Esophagus squamous epithelium (tissue), 5 donors: ENCODE measurements around the gene GRIN1. TPM values are rescaled to one million over a fixed set of nuclear protein-coding genes. Genes with fewer than 3 reads are reported as not detected.
"Not testable (repeated sequence)": the region's sequence is repeated elsewhere in the genome, so short reads cannot be mapped to it uniquely, and the experiment has no call there.

Source experiments
- DNase-seq: peaks from one replicate; lab custom pipeline; 2025; lab: John Stamatoyannopoulos, UW
- H3K27ac ChIP-seq, 4 donors: fragments of 200-600 bp; sonication (generic); one replicate each; pipeline ENCODE4 v1.5.1; 2016 to 2019; ENCODE audit warnings: mild to moderate bottlenecking in 1 of 4
- H3K27me3 ChIP-seq, 4 donors: fragments of 200-600 bp; sonication (generic); 1 replicate in 3 of 4; 2 replicates in 1 of 4; pipeline versions ENCODE4 v1.5.1 to v1.6.0; 2017 to 2021; ENCODE audit warnings: antibody characterized with exemption in 1 of 4
- H3K36me3 ChIP-seq, 3 donors: fragments of 200-600 bp; sonication (generic); one replicate each; pipeline ENCODE4 v1.5.1; 2016 to 2019
- H3K4me1 ChIP-seq, 3 donors: fragments of 200-600 bp; sonication (generic); one replicate each; pipeline ENCODE4 v1.5.1; 2017 to 2019
- H3K4me3 ChIP-seq, 4 donors: fragments of 200-600 bp; sonication (generic); 1 replicate in 3 of 4; 2 replicates in 1 of 4; pipeline ENCODE4 v1.5.1; 2016 to 2019; ENCODE audit warnings: mild to moderate bottlenecking in 2 of 4, moderate library complexity in 1 of 4
- H3K9me3 ChIP-seq, 3 donors: fragments of 200-600 bp; sonication (generic); one replicate each; pipeline ENCODE4 v1.5.1; 2016 to 2019
- POLR2A ChIP-seq, 4 donors: fragments of 450-650 bp; IDR thresholded peaks; one replicate each; pipeline ENCODE4 v1.6.1; 2017; ENCODE audit warnings: antibody characterized with exemption in 4 of 4, mild to moderate bottlenecking in 4 of 4, moderate library complexity in 3 of 4
- WGBS, 2 donors: methylation state at CpG; one replicate each; pipeline ENCODE4 v1.1.5; 2018; 5-methylcytosine and 5-hydroxymethylcytosine counted together
- intact Hi-C: fragments of 100-400 bp; cut with DNase I; formaldehyde crosslinking; loops from one replicate; pipeline ENCODE4 v1.15.0; 2022
- total RNA-seq, 4 donors: library from RNA; depleted of rRNA; stranded (reverse); fragments of >200 nt; gene quantifications; one replicate each; pipeline ENCODE4 v1.1.0, GENCODE V29; 2016
- TF ChIP-seq, protein P1 (sequence below), 6 experiments: fragments of 450-650 bp in 4 of 6; fragments of 200-600 bp in 2 of 6; sonication (generic) in 2 of 6; IDR thresholded peaks; one replicate each; pipeline ENCODE4 v1.5.1; 2016 to 2019; ENCODE audit warnings: antibody characterized with exemption in 6 of 6, mild to moderate bottlenecking in 4 of 6, moderate library complexity in 4 of 6
- donor health status: DM: yes; HTN: yes; CAD: no.

The GRIN1 gene
- total RNA-seq, 4 donors from 2014 or later = 0.38 TPM; not detected in 3

DNA sequence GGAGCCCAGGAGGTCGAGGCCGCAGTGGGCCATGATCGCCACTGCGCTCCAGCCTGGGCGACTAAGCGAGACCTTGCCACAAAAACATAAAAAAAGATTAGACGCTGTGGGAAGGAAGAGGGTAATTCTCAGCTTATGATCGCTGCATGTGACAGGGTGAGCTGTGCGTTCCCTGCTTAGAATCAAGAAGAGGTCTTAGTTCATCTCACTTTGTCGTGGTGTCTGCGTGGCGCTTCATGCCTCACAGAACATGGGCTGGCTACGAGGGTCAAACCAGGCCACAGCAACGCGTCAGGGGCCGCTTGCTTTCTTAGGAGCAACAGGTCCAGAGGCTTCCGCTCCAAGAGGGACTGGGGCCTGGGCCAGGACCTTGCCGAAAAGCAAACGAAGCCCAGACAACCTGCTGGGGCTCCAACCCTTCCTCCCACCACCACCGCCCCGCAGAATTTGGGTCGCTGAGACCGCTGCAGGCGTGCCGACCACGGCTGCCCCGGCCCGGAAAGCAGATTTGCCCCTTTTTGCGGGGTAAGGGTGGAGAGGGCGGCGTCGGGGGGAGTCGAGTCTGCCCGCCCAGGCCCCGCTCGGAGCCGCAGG is 10.0 kb upstream of the GRIN1 start:
- Histone ChIP-seq H3K27me3 (peaks cover 0 to 34% (median 0%) of the 10 kb centered on the region in 4 donors), H3K4me1 (peaks cover 23 to 42% (median 24%) of the 10 kb centered on the region in 3 donors), H3K27ac (peak overlapping the region; percentile 71 to 83 (median 82)), H3K36me3 (no peaks in the 10 kb centered on the region), H3K4me3 (peak overlapping the region; percentile 62 to 96 (median 82)), H3K9me3 (no peaks in the 10 kb centered on the region)
- 48 to 53% methylated on average over 9 to 13 of the region's 37 CpGs for WGBS, 2 donors
- TF ChIP-seq, protein P1, sequence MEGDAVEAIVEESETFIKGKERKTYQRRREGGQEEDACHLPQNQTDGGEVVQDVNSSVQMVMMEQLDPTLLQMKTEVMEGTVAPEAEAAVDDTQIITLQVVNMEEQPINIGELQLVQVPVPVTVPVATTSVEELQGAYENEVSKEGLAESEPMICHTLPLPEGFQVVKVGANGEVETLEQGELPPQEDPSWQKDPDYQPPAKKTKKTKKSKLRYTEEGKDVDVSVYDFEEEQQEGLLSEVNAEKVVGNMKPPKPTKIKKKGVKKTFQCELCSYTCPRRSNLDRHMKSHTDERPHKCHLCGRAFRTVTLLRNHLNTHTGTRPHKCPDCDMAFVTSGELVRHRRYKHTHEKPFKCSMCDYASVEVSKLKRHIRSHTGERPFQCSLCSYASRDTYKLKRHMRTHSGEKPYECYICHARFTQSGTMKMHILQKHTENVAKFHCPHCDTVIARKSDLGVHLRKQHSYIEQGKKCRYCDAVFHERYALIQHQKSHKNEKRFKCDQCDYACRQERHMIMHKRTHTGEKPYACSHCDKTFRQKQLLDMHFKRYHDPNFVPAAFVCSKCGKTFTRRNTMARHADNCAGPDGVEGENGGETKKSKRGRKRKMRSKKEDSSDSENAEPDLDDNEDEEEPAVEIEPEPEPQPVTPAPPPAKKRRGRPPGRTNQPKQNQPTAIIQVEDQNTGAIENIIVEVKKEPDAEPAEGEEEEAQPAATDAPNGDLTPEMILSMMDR (IDR thresholded peaks at IDR 0.05) = no peak
- TF ChIP-seq POLR2A (IDR thresholded peaks at IDR 0.05) = no peak
- DNase-seq = no peak
- intact Hi-C loops = no loop called here

DNA sequence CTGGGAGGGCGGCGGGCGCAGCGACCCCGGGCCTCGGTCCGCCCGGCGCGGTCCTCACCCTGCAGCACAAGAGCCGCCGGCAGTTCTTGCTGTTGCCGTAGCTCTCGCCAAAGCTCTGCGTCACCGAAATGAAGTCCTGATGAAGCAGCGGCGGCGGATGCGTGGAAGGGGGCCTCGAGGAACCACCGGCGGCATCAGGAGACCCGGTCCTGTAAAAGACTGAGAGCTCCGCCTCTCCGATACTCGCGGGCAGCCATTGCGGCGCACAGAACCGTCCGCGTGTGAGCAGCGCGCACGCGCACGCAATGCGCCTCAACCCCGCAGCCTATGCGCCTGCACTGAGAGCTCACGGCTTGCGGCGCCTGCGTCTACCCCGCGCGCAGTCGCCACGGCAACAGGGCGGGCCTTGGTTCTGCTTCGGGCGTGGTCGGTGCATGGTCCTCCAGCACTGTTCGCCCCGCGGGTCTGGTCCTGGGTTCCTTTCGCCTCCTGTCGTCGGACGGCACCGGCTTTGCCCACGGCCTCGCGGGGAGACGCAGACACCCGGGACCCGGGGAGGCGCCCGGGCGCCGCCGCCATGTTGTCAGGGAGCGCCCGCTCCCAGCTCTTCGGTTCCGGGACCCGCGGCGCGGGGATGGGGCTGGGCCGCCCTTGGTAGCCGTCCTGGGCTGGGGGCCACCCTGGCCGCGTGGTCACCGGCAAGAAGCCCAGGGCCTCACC is 9.3 kb upstream of the GRIN1 start:
- intact Hi-C loops = no loop called here
- no CpG with 5 or more reads among the region's 86 CpGs for WGBS, 2 donors

DNA sequence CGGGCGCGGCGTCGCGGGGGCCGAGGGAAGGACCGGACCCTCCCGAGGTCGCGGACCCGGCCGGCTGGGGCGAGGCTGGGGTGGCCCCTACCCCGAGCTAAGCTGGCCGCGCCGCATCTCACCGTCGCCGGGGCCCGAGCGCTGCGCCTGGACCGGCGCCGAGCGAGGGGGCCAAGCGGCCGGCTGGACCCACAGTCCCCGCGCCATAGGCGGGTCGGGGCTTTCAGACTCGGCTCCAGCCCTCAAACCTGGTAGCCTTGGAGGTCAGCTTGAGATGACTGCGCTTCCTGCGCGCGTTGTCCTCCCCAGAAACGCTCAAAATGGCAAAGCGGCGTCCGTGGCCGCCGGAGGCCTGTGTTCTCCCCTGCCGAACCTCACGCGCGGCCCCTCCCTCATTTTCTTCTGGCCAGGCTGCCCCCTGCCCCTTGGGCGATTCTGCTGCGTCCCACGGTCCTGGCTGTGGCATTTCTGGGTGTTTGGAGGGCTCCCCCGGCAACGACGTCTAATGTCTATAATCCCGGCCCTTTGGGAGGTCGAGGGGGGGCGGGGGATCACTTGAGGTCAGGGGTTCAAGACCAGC is 8.7 kb upstream of the GRIN1 start:
- Histone ChIP-seq H3K9me3 (no peaks in the 10 kb centered on the region), H3K4me1 (peaks cover 23 to 42% (median 24%) of the 10 kb centered on the region in 3 donors), H3K27ac (peak overlapping the region; percentile 71 to 83 (median 82)), H3K36me3 (no peaks in the 10 kb centered on the region), H3K27me3 (peaks cover 0 to 46% (median 0%) of the 10 kb centered on the region in 4 donors), H3K4me3 (peak overlapping the region; percentile 62 to 96 (median 82))
- intact Hi-C loops = no loop called here
- DNase-seq = no peak
- TF ChIP-seq, protein P1 (IDR thresholded peaks at IDR 0.05) = no peak
- no CpG with 5 or more reads among the region's 58 CpGs for WGBS, 2 donors

More for the DNA sequence above, 9.3 kb upstream of the GRIN1 start:
- peak; percentile 48 for DNase-seq
- peaks cover 23 to 42% (median 24%) of the 10 kb centered on the region in 3 donors for H3K4me1 ChIP-seq
- H3K36me3 ChIP-seq = no peaks in the 10 kb centered on the region
- H3K4me3 ChIP-seq = peak overlapping the region; percentile 62 to 96 (median 82)
- H3K27ac ChIP-seq = peak overlapping the region; percentile 71 to 83 (median 82)
- H3K9me3 ChIP-seq = no peaks in the 10 kb centered on the region
- peaks cover 0 to 40% (median 0%) of the 10 kb centered on the region in 4 donors for H3K27me3 ChIP-seq
- peak in 2 of 4 donors; percentile 33 to 64 for TF ChIP-seq POLR2A (IDR thresholded peaks at IDR 0.05)
- TF ChIP-seq, protein P1 (IDR thresholded peaks at IDR 0.05) = peak in 2 of 6 experiments; percentile 8 to 32

DNA sequence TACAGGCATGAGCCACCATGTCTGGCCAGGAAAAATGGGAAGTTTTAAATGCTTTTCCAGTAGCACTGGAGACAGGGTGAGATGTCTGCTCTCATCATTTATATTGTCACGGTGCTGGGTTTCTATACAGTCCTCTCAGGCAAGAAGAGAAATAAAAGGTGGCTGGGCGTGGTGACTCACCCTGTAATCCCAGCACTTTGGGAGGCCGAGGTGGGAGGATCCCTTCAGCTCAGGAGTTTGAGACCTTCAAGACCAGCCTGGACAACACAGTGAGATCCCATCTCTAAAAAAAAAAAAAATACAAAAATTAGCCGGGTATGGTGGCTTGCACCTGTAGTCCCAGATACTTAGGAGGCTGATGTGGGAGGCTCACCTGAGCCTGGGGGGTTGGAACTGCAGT is 4.8 kb upstream of the GRIN1 start:
- Histone ChIP-seq H3K27ac (no peak overlapping the region), H3K4me1 (peaks cover 0 to 34% (median 19%) of the 10 kb centered on the region in 3 donors), H3K4me3 (no peak overlapping the region), H3K27me3 (peaks cover 0 to 85% (median 25%) of the 10 kb centered on the region in 4 donors), H3K9me3 (no peaks in the 10 kb centered on the region), H3K36me3 (no peaks in the 10 kb centered on the region)
- intact Hi-C loops = no loop called here
- TF ChIP-seq, protein P1 (IDR thresholded peaks at IDR 0.05) = no peak
- TF ChIP-seq POLR2A (IDR thresholded peaks at IDR 0.05) = no peak
- no peak for DNase-seq
- 46 to 73% methylated on average over 3 to 4 of the region's 4 CpGs for WGBS, 2 donors

DNA sequence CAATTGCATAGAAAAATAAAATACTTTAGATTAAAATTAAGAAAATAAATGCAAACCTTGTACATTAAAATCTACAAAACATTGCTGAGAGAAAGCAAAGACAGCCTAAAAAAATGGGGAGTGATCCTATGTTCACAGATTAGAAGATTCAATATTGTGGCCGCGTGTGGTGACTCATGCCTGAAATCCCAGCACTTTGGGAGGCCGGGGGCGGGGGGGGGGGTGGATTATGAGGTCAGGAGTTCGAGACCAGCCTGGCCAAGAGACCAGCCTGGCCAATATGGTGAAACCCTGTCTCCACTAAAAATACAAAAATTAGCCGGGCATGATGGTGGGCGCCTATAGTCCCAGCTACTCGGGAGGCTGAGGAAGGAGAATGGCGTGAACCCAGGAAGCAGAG is 3.8 kb upstream of the GRIN1 start:
- H3K4me3 ChIP-seq, intact Hi-C loops: not testable (repeated sequence)
- WGBS, 2 donors = 64 to 71% methylated on average over 6 to 9 of the region's 9 CpGs

More for the DNA sequence above, 3.8 kb upstream of the GRIN1 start:
- not testable (repeated sequence) for H3K9me3 ChIP-seq, H3K27ac ChIP-seq, DNase-seq, H3K36me3 ChIP-seq
- Histone ChIP-seq H3K4me1 (peaks cover 0 to 31% (median 18%) of the 10 kb centered on the region in 3 donors), H3K27me3 (peaks cover 0 to 94% (median 32%) of the 10 kb centered on the region in 4 donors)
